ENCODE data around the gene IGSF21. TPM values are rescaled to one million over a fixed set of nuclear protein-coding genes. Genes with fewer than 3 reads are reported as not detected.

The IGSF21 gene
- total and polyA plus RNA-seq, 10 of the 15 experiments (the other 5 are each of a cell fraction or from before 2014, with no cell fraction given): 0.03 to 0.49 TPM; not detected in 8

- TF ChIP-seq PAX5 (IDR thresholded peaks at IDR 0.05; ENCODE audit: borderline replicate concordance, low read depth, low read length): no peak
- TF ChIP-seq RAD51 (IDR thresholded peaks at IDR 0.05): no peak
- TF ChIP-seq ZZZ3 (IDR thresholded peaks at IDR 0.05; ENCODE audit: control insufficient read depth, insufficient read length, low read depth): no peak
Measured at GRCh38 chr1:18353528-18353927, 245.9 kb downstream of the IGSF21 start (continued).

GRCh38 chr1:18353992-18354391, 246.4 kb downstream of the IGSF21 start:
- FAIRE-seq: no peak
- no peak for ATAC-seq

More at GRCh38 chr1:18353992-18354391, 246.4 kb downstream of the IGSF21 start:
- ChIA-PET RAD21 (ENCODE audit: unreplicated experiment) (no interaction called here), SMC1A (ENCODE audit: uncharacterized antibody, unreplicated experiment) (interaction anchor here (1.0 kb wide), 1 partner anchor 28 kb away, joined by 3 read pairs; no protein-coding TSS in a partner anchor), POLR2A (interaction anchor here (1.5 kb wide), 1 partner anchor 10 kb away, joined by 3 read pairs; no protein-coding TSS in a partner anchor), CTCF (interaction anchor here (0.5 kb wide), 1 partner anchor 23 kb away, joined by 3 read pairs; no protein-coding TSS in a partner anchor)
- Histone ChIP-seq H3K27me3 (replicated peaks in 1 of 2; ENCODE audit: control insufficient read depth in 2 of 2, insufficient read depth in 2 of 2, low read length in 1 of 2) (no peaks in the 10 kb centered on the region), H3K36me3 (ENCODE audit: control insufficient read depth in 2 of 2, insufficient read depth in 2 of 2, low read length in 1 of 2) (no peaks in the 10 kb centered on the region), H3K4me2 (ENCODE audit: control insufficient read depth, insufficient read depth) (no peak overlapping the region), H3K79me2 (ENCODE audit: control insufficient read depth, insufficient read depth, low read length) (no peaks in the 10 kb centered on the region), H4K20me1 (ENCODE audit: control insufficient read depth, insufficient read depth) (no peaks in the 10 kb centered on the region), H3K4me3 (no peak overlapping the region), H3K9ac (ENCODE audit: control insufficient read depth, insufficient read depth, low read length) (no peak overlapping the region), H2AFZ (ENCODE audit: control insufficient read depth, low read depth, low read length) (no peak overlapping the region), H3K9me3 (replicated peaks; ENCODE audit: control insufficient read depth, insufficient read depth, low read length) (no peaks in the 10 kb centered on the region), H3K27ac (ENCODE audit: control insufficient read depth, insufficient read depth) (no peak overlapping the region), H3K4me1 (ENCODE audit: control insufficient read depth, insufficient read depth, low read length) (no peaks in the 10 kb centered on the region)
- DNase-seq (ENCODE audit: low read depth, low spot score): no peak
- intact Hi-C loops (cut with micrococcal nuclease; ENCODE audit: unreplicated experiment): no loop called here
- no TSS peak for BruUV-seq (replicated peaks)
- 20% methylated on average over 2 of the region's 2 CpGs for WGBS (ENCODE audit: insufficient coverage, insufficient replicate concordance, low lambda C conversion rate, missing lambda C conversion rate)
- in situ Hi-C loops (cut with MboI): no loop called here
- TF ChIP-seq EZH2 (IDR thresholded peaks at IDR 0.05; ENCODE audit: borderline replicate concordance, control insufficient read depth, low read depth, low read length): no peak
- TF ChIP-seq, protein P1, sequence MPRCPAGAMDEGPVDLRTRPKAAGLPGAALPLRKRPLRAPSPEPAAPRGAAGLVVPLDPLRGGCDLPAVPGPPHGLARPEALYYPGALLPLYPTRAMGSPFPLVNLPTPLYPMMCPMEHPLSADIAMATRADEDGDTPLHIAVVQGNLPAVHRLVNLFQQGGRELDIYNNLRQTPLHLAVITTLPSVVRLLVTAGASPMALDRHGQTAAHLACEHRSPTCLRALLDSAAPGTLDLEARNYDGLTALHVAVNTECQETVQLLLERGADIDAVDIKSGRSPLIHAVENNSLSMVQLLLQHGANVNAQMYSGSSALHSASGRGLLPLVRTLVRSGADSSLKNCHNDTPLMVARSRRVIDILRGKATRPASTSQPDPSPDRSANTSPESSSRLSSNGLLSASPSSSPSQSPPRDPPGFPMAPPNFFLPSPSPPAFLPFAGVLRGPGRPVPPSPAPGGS (IDR thresholded peaks at IDR 0.05; ENCODE audit: borderline replicate concordance, insufficient read depth, low read depth, low read length, poor library complexity, severe bottlenecking): no peak
- no peak for TF ChIP-seq BCL11A (IDR thresholded peaks at IDR 0.05; ENCODE audit: low read depth, low read length)
- TF ChIP-seq, protein P2, sequence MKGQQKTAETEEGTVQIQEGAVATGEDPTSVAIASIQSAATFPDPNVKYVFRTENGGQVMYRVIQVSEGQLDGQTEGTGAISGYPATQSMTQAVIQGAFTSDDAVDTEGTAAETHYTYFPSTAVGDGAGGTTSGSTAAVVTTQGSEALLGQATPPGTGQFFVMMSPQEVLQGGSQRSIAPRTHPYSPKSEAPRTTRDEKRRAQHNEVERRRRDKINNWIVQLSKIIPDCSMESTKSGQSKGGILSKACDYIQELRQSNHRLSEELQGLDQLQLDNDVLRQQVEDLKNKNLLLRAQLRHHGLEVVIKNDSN (IDR thresholded peaks at IDR 0.05; ENCODE audit: borderline replicate concordance, extremely low read length, insufficient read depth, low read depth, low read length): no peak
- TF ChIP-seq NBN (IDR thresholded peaks at IDR 0.05): no peak
- no peak for TF ChIP-seq POU2F2 (IDR thresholded peaks at IDR 0.05; ENCODE audit: borderline replicate concordance, low read depth, low read length)
- TF ChIP-seq KDM1A (IDR thresholded peaks at IDR 0.05; ENCODE audit: borderline replicate concordance): no peak
- no peak for TF ChIP-seq MXI1 (IDR thresholded peaks at IDR 0.05; ENCODE audit: low read depth, low read length)

Measured in GM12878 (cell line).